ENCODE measurements around the gene PTPRE.

Gene PTPRE

GRCh38 chr10:127906548-127907377 lies at the start of gene PTPRE:
TSS of gene PTPRE (plus strand) at chr10:127907103. CDS start at chr10:128040882, 133,779 bp downstream.
- peak; percentile 33 to 72 (median 52) for DNase-seq (ENCODE audit: low read depth in 3 of 3)

GRCh38 chr10:127860592-127860991 lies 46.3 kb upstream of the PTPRE start:
- DNase-seq (ENCODE audit: low read depth in 3 of 3) = no peak

DNA sequence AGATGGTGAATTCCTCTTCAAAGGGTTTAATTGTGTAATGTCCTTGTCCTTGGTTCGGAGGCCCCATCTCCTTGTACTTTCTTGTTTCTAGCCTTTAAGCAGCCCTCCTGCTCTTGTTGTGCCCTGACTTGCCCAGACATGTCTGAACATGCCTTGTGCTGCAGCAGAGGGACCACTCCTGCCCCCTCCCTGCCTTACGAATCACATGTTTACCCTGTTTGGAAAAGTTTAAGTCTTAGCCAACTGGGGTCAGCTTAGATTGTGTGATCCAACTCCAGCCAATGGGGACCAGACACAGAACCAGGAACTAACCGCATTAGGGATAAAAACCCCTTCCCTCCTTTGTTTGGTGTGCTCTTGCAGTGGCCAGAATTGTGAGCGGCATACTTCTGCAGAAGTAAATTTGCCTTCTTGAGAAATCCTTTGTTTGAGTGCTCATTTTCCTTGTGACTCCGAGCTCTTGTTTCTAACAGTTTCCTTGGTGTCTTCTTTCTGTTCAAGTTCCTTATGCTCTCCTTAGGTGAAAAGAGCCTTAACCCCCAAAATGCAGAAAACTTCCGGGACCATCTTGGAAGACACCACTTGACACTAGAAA lies 43.6 kb upstream of the PTPRE start:
- no peak for DNase-seq (ENCODE audit: low read depth in 3 of 3)

DNA sequence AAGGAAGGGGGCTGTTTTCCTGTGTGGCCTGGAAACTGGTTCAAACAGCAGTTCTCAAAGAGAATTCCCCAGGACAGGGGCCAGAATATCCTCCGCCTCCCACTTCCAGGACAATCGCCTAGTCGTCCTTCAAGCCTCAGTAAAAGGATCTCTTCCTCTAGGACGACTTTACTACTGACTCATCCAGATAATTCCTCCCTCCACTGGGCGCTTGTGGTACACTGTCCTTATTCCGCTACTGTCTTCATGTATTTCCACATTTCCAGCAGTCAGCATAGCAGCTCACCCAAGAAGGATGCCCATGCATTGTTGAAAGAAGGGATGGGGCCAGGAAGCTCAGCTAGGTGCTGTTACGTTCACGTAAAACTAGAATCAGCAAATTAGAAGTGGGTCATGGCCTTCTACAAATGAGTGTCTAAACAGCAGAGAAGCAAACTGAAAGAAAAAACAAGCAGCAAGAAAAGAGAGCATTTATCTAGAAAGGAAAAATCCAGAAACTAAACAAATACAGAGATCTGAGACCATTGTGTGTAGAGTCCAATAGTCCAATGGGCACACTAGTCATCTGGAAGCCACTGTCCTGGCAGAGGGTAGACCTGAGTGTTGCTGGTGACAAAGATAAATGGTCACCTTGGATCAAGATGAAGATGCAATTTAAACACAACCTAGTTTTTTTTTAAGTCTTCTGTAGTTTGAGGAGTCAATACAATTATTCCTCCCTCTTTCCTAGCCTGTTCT lies 40.5 kb upstream of the PTPRE start:
- no peak for DNase-seq (ENCODE audit: low read depth in 3 of 3)

- no peak for DNase-seq (ENCODE audit: low read depth in 3 of 3)
Observed at GRCh38 chr10:127867805-127868204, 39.1 kb upstream of the PTPRE start.

DNA sequence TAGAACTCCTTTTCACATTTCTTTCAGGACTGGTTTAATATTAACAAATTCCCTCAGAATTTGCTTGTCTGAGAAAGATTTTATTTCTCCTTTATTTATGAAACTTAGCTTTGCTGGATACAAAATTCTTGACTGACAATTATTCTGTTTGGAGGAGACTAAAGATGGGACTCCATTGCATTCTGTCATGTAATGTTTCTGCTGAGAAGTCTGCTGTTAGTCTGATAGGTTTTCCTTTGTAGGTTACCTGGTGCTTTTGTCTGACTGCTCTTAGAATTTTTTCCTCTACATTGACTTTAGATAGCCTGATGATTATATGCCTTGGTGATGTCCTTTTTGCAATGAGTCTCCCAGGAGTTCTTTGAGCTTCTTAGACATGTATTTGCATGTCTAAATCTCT lies 37.6 kb upstream of the PTPRE start:
- no peak for DNase-seq (ENCODE audit: low read depth in 3 of 3)

DNA sequence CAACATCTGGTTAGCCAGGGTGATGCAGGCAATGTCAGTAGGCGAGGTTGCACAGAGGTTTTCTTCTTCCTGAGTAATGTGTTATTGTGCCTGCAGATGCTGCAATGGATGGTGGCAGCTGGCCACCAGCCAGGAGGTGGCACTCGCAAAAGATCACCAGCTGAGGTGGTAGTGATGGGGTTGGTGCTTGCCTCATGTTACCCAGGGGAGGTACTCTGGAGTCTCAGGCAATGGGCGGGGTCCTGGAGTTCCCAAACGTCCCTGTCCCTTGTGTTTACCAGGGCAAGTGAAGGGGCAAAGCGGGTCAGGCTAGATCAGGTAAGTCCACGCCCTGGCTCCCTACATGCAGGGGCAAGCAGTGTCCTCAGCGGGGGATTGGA lies 35.3 kb upstream of the PTPRE start:
- no peak for DNase-seq (ENCODE audit: low read depth in 3 of 3)

DNA sequence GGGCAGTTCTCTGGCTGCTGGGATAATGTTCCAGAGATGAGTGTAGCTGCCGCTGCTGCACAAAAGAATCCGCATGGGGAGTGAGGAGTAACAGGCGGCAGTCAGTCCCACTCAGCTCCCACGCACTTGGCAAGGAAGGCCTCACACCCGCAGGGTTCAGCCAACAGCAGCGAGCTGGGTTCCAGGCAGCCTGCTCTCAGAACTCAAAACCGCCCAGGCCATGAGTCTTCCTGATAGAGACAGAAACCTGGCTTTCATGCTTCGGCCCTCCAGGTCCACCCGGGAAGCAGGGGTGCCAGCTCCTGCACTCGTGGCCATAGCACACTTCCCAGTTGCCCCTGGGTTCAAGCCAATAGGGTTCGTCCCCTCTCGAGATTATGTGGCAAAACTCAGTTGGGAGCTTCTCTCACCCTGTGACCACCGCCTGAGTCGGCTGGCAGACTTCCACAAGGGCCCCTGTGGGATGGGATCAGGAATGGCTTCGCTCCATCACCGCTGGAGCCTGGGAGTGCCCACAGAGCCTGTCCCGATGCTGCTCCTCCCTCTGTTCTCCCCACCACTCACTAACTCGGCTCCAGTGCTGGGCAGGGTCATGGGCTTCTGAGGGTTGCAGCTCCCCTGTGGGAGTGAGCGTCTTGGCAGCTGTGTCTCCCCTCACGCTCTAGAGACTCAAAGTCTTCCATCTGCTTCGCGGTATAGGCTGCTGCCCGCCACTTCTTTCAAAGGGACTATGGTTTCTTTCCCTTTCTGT lies 34.7 kb upstream of the PTPRE start:
- no peak for DNase-seq (ENCODE audit: low read depth in 3 of 3)

- no peak for DNase-seq (ENCODE audit: low read depth in 3 of 3)
Observed at GRCh38 chr10:127872871-127873600, 33.9 kb upstream of the PTPRE start.

- no peak for DNase-seq (ENCODE audit: low read depth in 3 of 3)
Observed at GRCh38 chr10:127873901-127874470, 32.9 kb upstream of the PTPRE start.

- DNase-seq (ENCODE audit: low read depth in 3 of 3) = no peak
Observed at GRCh38 chr10:127874671-127875448, 32.0 kb upstream of the PTPRE start.

GRCh38 chr10:127875449-127875765 lies 31.5 kb upstream of the PTPRE start:
- no peak for DNase-seq (ENCODE audit: low read depth in 3 of 3)

GRCh38 chr10:127875916-127876315 lies 31.0 kb upstream of the PTPRE start:
- no peak for DNase-seq (ENCODE audit: low read depth in 3 of 3)

- no peak for DNase-seq (ENCODE audit: low read depth in 3 of 3)
Observed at GRCh38 chr10:127877116-127877515, 29.8 kb upstream of the PTPRE start.

- no peak for DNase-seq (ENCODE audit: low read depth in 3 of 3)
Observed at GRCh38 chr10:127877699-127878098, 29.2 kb upstream of the PTPRE start.

- DNase-seq (ENCODE audit: low read depth in 3 of 3) = no peak
Observed at GRCh38 chr10:127878475-127879055, 28.3 kb upstream of the PTPRE start.

GRCh38 chr10:127880557-127880956 lies 26.3 kb upstream of the PTPRE start:
- DNase-seq (ENCODE audit: low read depth in 3 of 3) = no peak

GRCh38 chr10:127881262-127881661 lies 25.6 kb upstream of the PTPRE start:
- no peak for DNase-seq (ENCODE audit: low read depth in 3 of 3)

GRCh38 chr10:127882391-127882790 lies 24.5 kb upstream of the PTPRE start:
- no peak for DNase-seq (ENCODE audit: low read depth in 3 of 3)
